Measurements from ENCODE around the gene MVB12B. TPM values are rescaled to one million over a fixed set of nuclear protein-coding genes. Genes with fewer than 3 reads are reported as not detected.
"Not testable (repeated sequence)": the region's sequence is repeated elsewhere in the genome, so short reads cannot be mapped to it uniquely, and the experiment has no call there.

The MVB12B gene
- polyA plus RNA-seq, 2 donors = 2.1 to 2.4 TPM

GRCh38 chr9:126549246-126550006 is 222.8 kb downstream of the MVB12B start:
- no peak overlapping the region for H3K4me3 ChIP-seq (ENCODE audit: low read depth in 1 of 2, low read length in 2 of 2)
- H3K9me3 ChIP-seq (ENCODE audit: control insufficient read depth in 2 of 2, insufficient read depth in 1 of 2, low read depth in 1 of 2, low read length in 1 of 2) = no peaks in the 10 kb centered on the region
- no peak overlapping the region for H3K27ac ChIP-seq (ENCODE audit: low read depth in 2 of 2, low read length in 1 of 2)
- H3K27me3 ChIP-seq (ENCODE audit: control insufficient read depth in 1 of 2, insufficient read depth in 2 of 2, low read length in 2 of 2) = no peaks in the 10 kb centered on the region
- 58 to 62% methylated on average over 21 of the region's 21 CpGs for WGBS, 2 donors
- H3K36me3 ChIP-seq (ENCODE audit: control insufficient read depth in 2 of 2, insufficient read depth in 2 of 2, low read length in 1 of 2) = no peaks in the 10 kb centered on the region
- H3K4me1 ChIP-seq (ENCODE audit: control insufficient read depth in 2 of 2, insufficient read depth in 2 of 2, low read length in 1 of 2) = no peaks in the 10 kb centered on the region

DNA sequence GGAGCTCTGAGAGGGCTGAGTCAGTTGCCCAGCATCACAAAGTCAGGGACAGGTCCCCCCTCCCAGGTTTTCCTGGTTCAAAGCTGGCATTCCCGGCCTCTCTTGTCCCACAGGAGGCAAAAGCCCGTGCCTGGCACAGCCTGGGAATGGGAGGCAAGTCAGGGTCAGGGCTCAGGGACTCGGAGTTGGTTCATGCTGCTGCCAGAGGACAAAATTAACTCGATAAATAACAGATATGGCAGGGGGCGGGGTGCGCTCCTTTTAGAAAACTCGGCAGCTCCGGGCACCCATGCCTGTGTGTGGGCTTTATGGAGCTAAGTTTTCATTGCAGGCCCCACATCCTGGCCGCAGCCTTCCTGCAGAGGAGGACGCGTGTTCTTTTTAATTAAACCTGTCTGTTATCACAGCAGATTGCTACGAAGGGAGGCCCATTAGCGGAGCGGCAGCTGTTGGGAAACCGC is 224.3 kb downstream of the MVB12B start:
- Histone ChIP-seq H3K9me3 (ENCODE audit: control insufficient read depth in 2 of 2, insufficient read depth in 1 of 2, low read depth in 1 of 2, low read length in 1 of 2) (no peaks in the 10 kb centered on the region), H3K27me3 (ENCODE audit: control insufficient read depth in 1 of 2, insufficient read depth in 2 of 2, low read length in 2 of 2) (no peaks in the 10 kb centered on the region), H3K4me3 (ENCODE audit: low read depth in 1 of 2, low read length in 2 of 2) (no peak overlapping the region), H3K4me1 (ENCODE audit: control insufficient read depth in 2 of 2, insufficient read depth in 2 of 2, low read length in 1 of 2) (no peaks in the 10 kb centered on the region), H3K27ac (ENCODE audit: low read depth in 2 of 2, low read length in 1 of 2) (no peak overlapping the region), H3K36me3 (ENCODE audit: control insufficient read depth in 2 of 2, insufficient read depth in 2 of 2, low read length in 1 of 2) (no peaks in the 10 kb centered on the region)
- 71 to 80% methylated on average over 15 of the region's 15 CpGs for WGBS, 2 donors

DNA sequence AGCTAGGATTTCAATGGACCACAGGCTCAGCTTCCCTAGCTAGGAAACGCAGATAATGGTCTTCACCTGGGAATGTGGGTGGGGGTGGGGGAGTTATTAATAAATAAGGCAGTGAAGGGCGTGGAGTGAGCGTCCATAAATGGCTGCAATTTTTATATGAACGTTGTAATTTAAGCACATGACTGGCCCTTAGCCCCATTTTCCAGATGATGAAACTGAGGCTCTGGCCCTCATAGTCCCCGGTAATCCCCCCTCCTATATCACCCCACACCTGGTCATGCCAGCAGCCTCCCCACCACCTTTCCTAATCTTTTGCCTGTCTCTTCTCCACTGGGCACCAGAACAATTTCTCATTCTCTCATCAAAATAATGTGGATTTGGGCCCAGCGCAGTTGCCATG is 225.2 kb downstream of the MVB12B start:
- no peaks in the 10 kb centered on the region for H3K27me3 ChIP-seq (ENCODE audit: control insufficient read depth in 1 of 2, insufficient read depth in 2 of 2, low read length in 2 of 2)
- H3K9me3 ChIP-seq (ENCODE audit: control insufficient read depth in 2 of 2, insufficient read depth in 1 of 2, low read depth in 1 of 2, low read length in 1 of 2) = no peaks in the 10 kb centered on the region
- no peak overlapping the region for H3K4me3 ChIP-seq (ENCODE audit: low read depth in 1 of 2, low read length in 2 of 2)
- H3K4me1 ChIP-seq (ENCODE audit: control insufficient read depth in 2 of 2, insufficient read depth in 2 of 2, low read length in 1 of 2) = no peaks in the 10 kb centered on the region
- H3K36me3 ChIP-seq (ENCODE audit: control insufficient read depth in 2 of 2, insufficient read depth in 2 of 2, low read length in 1 of 2) = no peaks in the 10 kb centered on the region
- H3K27ac ChIP-seq (ENCODE audit: low read depth in 2 of 2, low read length in 1 of 2) = no peak overlapping the region
- WGBS, 2 donors = 84 to 91% methylated on average over 6 of the region's 6 CpGs

DNA sequence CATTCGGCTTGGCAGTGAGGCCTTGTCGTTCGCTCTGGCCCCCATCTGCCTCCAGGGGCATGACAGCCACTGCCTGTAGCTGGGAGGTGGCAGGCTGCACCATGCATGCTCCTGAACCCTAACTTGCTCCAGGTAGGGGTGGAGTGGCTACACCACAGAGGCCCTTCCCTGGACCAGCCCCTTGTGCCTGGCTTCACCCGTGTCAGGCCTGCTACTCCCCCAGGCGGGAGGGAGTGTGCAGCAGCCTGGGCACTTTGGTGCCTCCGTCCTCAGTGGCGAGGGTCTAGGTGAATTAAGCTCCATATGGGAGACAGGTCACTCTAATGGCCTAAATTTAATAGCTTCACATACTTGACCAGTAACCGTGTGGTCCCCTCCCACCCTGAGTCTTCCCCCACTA is 227.7 kb downstream of the MVB12B start:
- no peaks in the 10 kb centered on the region for H3K36me3 ChIP-seq (ENCODE audit: control insufficient read depth in 2 of 2, insufficient read depth in 2 of 2, low read length in 1 of 2)
- no peaks in the 10 kb centered on the region for H3K27me3 ChIP-seq (ENCODE audit: control insufficient read depth in 1 of 2, insufficient read depth in 2 of 2, low read length in 2 of 2)
- WGBS, 2 donors = 93 to 94% methylated on average over 8 of the region's 8 CpGs
- H3K4me1 ChIP-seq (ENCODE audit: control insufficient read depth in 2 of 2, insufficient read depth in 2 of 2, low read length in 1 of 2) = no peaks in the 10 kb centered on the region
- H3K27ac ChIP-seq (ENCODE audit: low read depth in 2 of 2, low read length in 1 of 2) = no peak overlapping the region
- H3K9me3 ChIP-seq (ENCODE audit: control insufficient read depth in 2 of 2, insufficient read depth in 1 of 2, low read depth in 1 of 2, low read length in 1 of 2) = no peaks in the 10 kb centered on the region
- no peak overlapping the region for H3K4me3 ChIP-seq (ENCODE audit: low read depth in 1 of 2, low read length in 2 of 2)

DNA sequence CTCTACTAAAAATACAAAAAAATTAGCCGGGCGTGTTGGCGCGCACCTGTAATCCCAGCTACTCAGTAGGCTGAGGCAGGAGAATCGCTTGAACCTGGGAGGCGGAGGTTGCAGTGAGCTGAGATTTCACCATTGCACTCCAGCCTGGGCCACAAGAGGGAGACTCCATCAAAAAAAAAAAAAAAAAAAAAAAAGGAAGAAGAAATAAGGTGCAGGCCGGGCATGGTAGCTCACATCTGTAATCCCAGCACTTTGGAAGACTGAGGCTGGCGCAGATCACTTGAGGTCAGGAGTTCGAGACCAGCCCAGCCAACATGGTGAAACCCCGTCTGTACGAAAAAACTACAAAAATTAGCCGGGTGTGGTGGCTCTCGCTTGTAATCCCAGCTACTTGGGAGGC is 228.8 kb downstream of the MVB12B start:
- not testable (repeated sequence) for H3K27me3 ChIP-seq (ENCODE audit: control insufficient read depth in 1 of 2, insufficient read depth in 2 of 2, low read length in 2 of 2); H3K4me1 ChIP-seq (ENCODE audit: control insufficient read depth in 2 of 2, insufficient read depth in 2 of 2, low read length in 1 of 2); H3K27ac ChIP-seq (ENCODE audit: low read depth in 2 of 2, low read length in 1 of 2); H3K36me3 ChIP-seq (ENCODE audit: control insufficient read depth in 2 of 2, insufficient read depth in 2 of 2, low read length in 1 of 2); H3K9me3 ChIP-seq (ENCODE audit: control insufficient read depth in 2 of 2, insufficient read depth in 1 of 2, low read depth in 1 of 2, low read length in 1 of 2); H3K4me3 ChIP-seq (ENCODE audit: low read depth in 1 of 2, low read length in 2 of 2)
- WGBS, 2 donors = 90% methylated on average over 13 of the region's 13 CpGs
